SJSA1 (cell line): ENCODE measurements around the gene HIBCH. TPM values are rescaled to one million over a fixed set of nuclear protein-coding genes. Genes with fewer than 3 reads are reported as not detected.
"Not testable (repeated sequence)": the region's sequence is repeated elsewhere in the genome, so short reads cannot be mapped to it uniquely, and the experiment has no call there.

Experiments
- DNase-seq, 2 experiments: peaks; one replicate each; pipeline ENCODE4 v3.0.0-alpha.2; 2015 to 2020; ENCODE audit warnings: low spot score in 2 of 2, low read depth in 1 of 2
- H3K27ac ChIP-seq: fragments of 250-450 bp; sonication (Bioruptor Pico); 2 replicates; pipeline ENCODE4 v1.5.1; 2020; ENCODE audit warnings: mild to moderate bottlenecking, moderate library complexity
- H3K27me3 ChIP-seq: fragments of 250-450 bp; sonication (Bioruptor Pico); replicated peaks from 2 replicates; pipeline ENCODE4 v1.5.1; 2020; ENCODE audit warnings: mild to moderate bottlenecking, moderate library complexity
- H3K36me3 ChIP-seq: fragments of 250-450 bp; sonication (Bioruptor Pico); 2 replicates; pipeline ENCODE4 v1.5.1; 2020; ENCODE audit warnings: mild to moderate bottlenecking
- H3K4me1 ChIP-seq: fragments of 250-450 bp; sonication (Bioruptor Pico); replicated peaks from 2 replicates; pipeline ENCODE4 v1.6.1; 2021; ENCODE audit warnings: mild to moderate bottlenecking
- H3K4me3 ChIP-seq: fragments of 250-450 bp; sonication (Bioruptor Pico); 2 replicates; pipeline ENCODE4 v1.5.1; 2020; ENCODE audit warnings: mild to moderate bottlenecking
- H3K9me3 ChIP-seq: fragments of 250-450 bp; sonication (Bioruptor Pico); replicated peaks from 2 replicates; pipeline ENCODE4 v1.5.1; 2020; ENCODE audit warnings: mild to moderate bottlenecking
- total RNA-seq: library from RNA; depleted of rRNA; stranded (reverse); fragments of >200 nt; shearing (Covaris generic); gene quantifications from 2 replicates; pipeline ENCODE4 v1.2.3, GENCODE V29; 2014

Gene HIBCH
- total RNA-seq, 1 experiment from 2014 or later, result 16.0 TPM

- no peaks in the 10 kb centered on the region for H3K9me3 ChIP-seq
- H3K27me3 ChIP-seq, result peaks cover 22% of the 10 kb centered on the region
- H3K4me3 ChIP-seq, result no peak overlapping the region
- H3K4me1 ChIP-seq, result peaks cover 12% of the 10 kb centered on the region
- H3K27ac ChIP-seq, result no peak overlapping the region
- H3K36me3 ChIP-seq, result no peaks in the 10 kb centered on the region
- DNase-seq, result no peak
Observed at GRCh38 chr2:190178066-190178722, 141.4 kb downstream of the HIBCH start.

GRCh38 chr2:190177249-190178040, 142.2 kb downstream of the HIBCH start:
- H3K27me3 ChIP-seq, result peaks cover 20% of the 10 kb centered on the region
- peaks cover 12% of the 10 kb centered on the region for H3K4me1 ChIP-seq
- H3K27ac ChIP-seq, result no peak overlapping the region
- H3K4me3 ChIP-seq, result no peak overlapping the region
- H3K9me3 ChIP-seq, result no peaks in the 10 kb centered on the region
- no peak for DNase-seq
- H3K36me3 ChIP-seq, result no peaks in the 10 kb centered on the region

- no peaks in the 10 kb centered on the region for H3K9me3 ChIP-seq
- H3K27ac ChIP-seq, result no peak overlapping the region
- no peak for DNase-seq
- no peaks in the 10 kb centered on the region for H3K27me3 ChIP-seq
- H3K4me3 ChIP-seq, result no peak overlapping the region
- no peaks in the 10 kb centered on the region for H3K36me3 ChIP-seq
- no peaks in the 10 kb centered on the region for H3K4me1 ChIP-seq
Observed at GRCh38 chr2:190173392-190173791, 146.2 kb downstream of the HIBCH start.

- Histone ChIP-seq H3K9me3 (no peaks in the 10 kb centered on the region), H3K4me3 (no peak overlapping the region), H3K36me3 (no peaks in the 10 kb centered on the region), H3K27ac (no peak overlapping the region), H3K27me3 (no peaks in the 10 kb centered on the region), H3K4me1 (no peaks in the 10 kb centered on the region)
- no peak for DNase-seq
Observed at GRCh38 chr2:190170673-190171072, 149.0 kb downstream of the HIBCH start.

- H3K4me1 ChIP-seq, result no peaks in the 10 kb centered on the region
- H3K4me3 ChIP-seq, result no peak overlapping the region
- no peaks in the 10 kb centered on the region for H3K27me3 ChIP-seq
- DNase-seq, result no peak
- H3K36me3 ChIP-seq, result no peaks in the 10 kb centered on the region
- no peaks in the 10 kb centered on the region for H3K9me3 ChIP-seq
- H3K27ac ChIP-seq, result no peak overlapping the region
Observed at GRCh38 chr2:190169221-190170072, 150.2 kb downstream of the HIBCH start.

GRCh38 chr2:190167702-190168101, 151.9 kb downstream of the HIBCH start:
- no peak for DNase-seq
- Histone ChIP-seq H3K27me3 (no peaks in the 10 kb centered on the region), H3K27ac (no peak overlapping the region), H3K36me3 (no peaks in the 10 kb centered on the region), H3K4me3 (no peak overlapping the region), H3K9me3 (no peaks in the 10 kb centered on the region), H3K4me1 (no peaks in the 10 kb centered on the region)

- DNase-seq, result no peak
- H3K4me3 ChIP-seq, result no peak overlapping the region
- no peaks in the 10 kb centered on the region for H3K4me1 ChIP-seq
Observed at GRCh38 chr2:190165491-190165890, 154.1 kb downstream of the HIBCH start.

GRCh38 chr2:190162851-190163250, 156.8 kb downstream of the HIBCH start:
- DNase-seq, result no peak

More at GRCh38 chr2:190165491-190165890, 154.1 kb downstream of the HIBCH start:
- Histone ChIP-seq H3K27ac (no peak overlapping the region), H3K9me3 (no peaks in the 10 kb centered on the region), H3K27me3 (no peaks in the 10 kb centered on the region), H3K36me3 (no peaks in the 10 kb centered on the region)

GRCh38 chr2:190159453-190159852, 160.2 kb downstream of the HIBCH start:
- Histone ChIP-seq H3K4me1 (no peaks in the 10 kb centered on the region), H3K9me3 (no peaks in the 10 kb centered on the region), H3K36me3 (no peaks in the 10 kb centered on the region), H3K4me3 (no peak overlapping the region), H3K27ac (no peak overlapping the region), H3K27me3 (no peaks in the 10 kb centered on the region)
- DNase-seq, result no peak

More at GRCh38 chr2:190162851-190163250, 156.8 kb downstream of the HIBCH start:
- H3K27me3 ChIP-seq, result no peaks in the 10 kb centered on the region
- no peak overlapping the region for H3K4me3 ChIP-seq
- no peaks in the 10 kb centered on the region for H3K36me3 ChIP-seq
- no peak overlapping the region for H3K27ac ChIP-seq
- H3K4me1 ChIP-seq, result no peaks in the 10 kb centered on the region
- no peaks in the 10 kb centered on the region for H3K9me3 ChIP-seq

GRCh38 chr2:190158798-190159434, 160.7 kb downstream of the HIBCH start:
- Histone ChIP-seq H3K4me3 (no peak overlapping the region), H3K9me3 (no peaks in the 10 kb centered on the region), H3K36me3 (no peaks in the 10 kb centered on the region), H3K27me3 (no peaks in the 10 kb centered on the region), H3K27ac (no peak overlapping the region), H3K4me1 (no peaks in the 10 kb centered on the region)
- no peak for DNase-seq

GRCh38 chr2:190157613-190158528, 161.8 kb downstream of the HIBCH start:
- not testable (repeated sequence) for H3K9me3 ChIP-seq, H3K4me1 ChIP-seq, H3K36me3 ChIP-seq, H3K27me3 ChIP-seq, DNase-seq, H3K27ac ChIP-seq, H3K4me3 ChIP-seq

- no peaks in the 10 kb centered on the region for H3K9me3 ChIP-seq
- H3K36me3 ChIP-seq, result no peaks in the 10 kb centered on the region
- H3K4me3 ChIP-seq, result no peak overlapping the region
- H3K27ac ChIP-seq, result no peak overlapping the region
- H3K4me1 ChIP-seq, result no peaks in the 10 kb centered on the region
- DNase-seq, result no peak
- no peaks in the 10 kb centered on the region for H3K27me3 ChIP-seq
Observed at GRCh38 chr2:190156530-190157212, 163.0 kb downstream of the HIBCH start.
